Liver (tissue), 9 donors: Measurements from ENCODE around the gene KRT81. TPM values are rescaled to one million over a fixed set of nuclear protein-coding genes. Genes with fewer than 3 reads are reported as not detected.

Source experiments
- DNase-seq: peaks from one replicate; pipeline ENCODE4 v3.0.0-alpha.2; 2017; ENCODE audit warnings: low spot score
- H3K27ac ChIP-seq, 2 donors: one replicate each; pipeline ENCODE4 v1.7.0; 2013; ENCODE audit warnings: inconsistent platforms in 2 of 2, low read length in 2 of 2, control low read depth in 1 of 2, low read depth in 1 of 2, mild to moderate bottlenecking in 1 of 2
- H3K27me3 ChIP-seq, 4 donors: one replicate each; pipeline versions ENCODE4 v1.6.1 to v1.7.0; 2013; ENCODE audit warnings: low read length in 3 of 4, inconsistent platforms in 1 of 4, mild to moderate bottlenecking in 1 of 4, moderate library complexity in 1 of 4; ENCODE audit not compliant: control insufficient read depth in 4 of 4, insufficient read depth in 4 of 4
- H3K36me3 ChIP-seq, 4 donors: one replicate each; pipeline versions ENCODE4 v1.6.1 to v1.7.0; 2013; ENCODE audit warnings: low read length in 3 of 4, mild to moderate bottlenecking in 3 of 4, low read depth in 1 of 4, moderate library complexity in 1 of 4; ENCODE audit not compliant: control insufficient read depth in 4 of 4, insufficient read depth in 3 of 4
- H3K4me1 ChIP-seq, 4 donors: one replicate each; pipeline versions ENCODE4 v1.6.1 to v1.7.0; 2013; ENCODE audit warnings: low read length in 3 of 4, mild to moderate bottlenecking in 3 of 4, moderate library complexity in 1 of 4; ENCODE audit not compliant: control insufficient read depth in 4 of 4, insufficient read depth in 4 of 4
- H3K4me3 ChIP-seq, 3 donors: one replicate each; pipeline versions ENCODE4 v1.6.1 to v1.7.0; 2013; ENCODE audit warnings: low read length in 3 of 3, control low read depth in 1 of 3, low read depth in 1 of 3, mild to moderate bottlenecking in 1 of 3
- H3K9ac ChIP-seq, 2 donors: one replicate each; pipeline ENCODE4 v1.7.0; 2013; ENCODE audit warnings: low read length in 2 of 2, mild to moderate bottlenecking in 2 of 2, moderate library complexity in 2 of 2, control low read depth in 1 of 2, low read depth in 1 of 2
- H3K9me3 ChIP-seq, 4 donors: one replicate each; pipeline versions ENCODE4 v1.6.1 to v1.7.0; 2013; ENCODE audit warnings: low read length in 3 of 4; ENCODE audit not compliant: control insufficient read depth in 4 of 4
- CTCF ChIP-seq: fragments of 150-350 bp; IDR thresholded peaks from 2 replicates; pipeline ENCODE4 v1.5.1; 2017; ENCODE audit warnings: improper control_type of control experiment, low read depth, low read length; ENCODE audit not compliant: missing input control
- FOXA1 ChIP-seq: IDR thresholded peaks from 2 replicates; pipeline ENCODE4 v1.6.1; 2016; ENCODE audit warnings: antibody characterized with exemption
- FOXA2 ChIP-seq: IDR thresholded peaks from 2 replicates; pipeline ENCODE4 v1.6.1; 2016; ENCODE audit warnings: antibody characterized with exemption
- HNF4A ChIP-seq, 2 donors: conservative IDR thresholded peaks; 2 replicates each; pipeline ENCODE4 v1.6.1; 2016; ENCODE audit warnings: antibody characterized with exemption in 2 of 2, mild to moderate bottlenecking in 2 of 2
- HNF4G ChIP-seq: IDR thresholded peaks from 2 replicates; pipeline ENCODE4 v1.6.1; 2016; ENCODE audit warnings: antibody characterized with exemption
- JUND ChIP-seq, 2 donors: IDR thresholded peaks; 2 replicates each; pipeline ENCODE4 v1.6.1; 2016; ENCODE audit warnings: antibody characterized with exemption in 2 of 2
- NR2F2 ChIP-seq: IDR thresholded peaks from 2 replicates; pipeline ENCODE4 v1.6.1; 2016; ENCODE audit warnings: antibody characterized with exemption
- RAD21 ChIP-seq, 2 donors: IDR thresholded peaks; 2 replicates each; pipeline ENCODE4 v1.6.1; 2016; ENCODE audit warnings: antibody characterized with exemption in 2 of 2, mild to moderate bottlenecking in 2 of 2
- RXRA ChIP-seq, 2 donors: IDR thresholded peaks; 2 replicates each; pipeline ENCODE4 v1.6.1; 2017 to 2018; ENCODE audit warnings: antibody characterized with exemption in 2 of 2, mild to moderate bottlenecking in 1 of 2
- SP1 ChIP-seq: IDR thresholded peaks from 2 replicates; pipeline ENCODE4 v1.6.1; 2018; ENCODE audit warnings: antibody characterized with exemption, mild to moderate bottlenecking
- TAF1 ChIP-seq: conservative IDR thresholded peaks from 2 replicates; pipeline ENCODE4 v1.6.1; 2016; ENCODE audit warnings: antibody characterized with exemption, mild to moderate bottlenecking
- YY1 ChIP-seq: IDR thresholded peaks from 2 replicates; pipeline ENCODE4 v1.6.1; 2016; ENCODE audit warnings: antibody characterized with exemption, mild to moderate bottlenecking
- ZBTB33 ChIP-seq: IDR thresholded peaks from 2 replicates; pipeline ENCODE4 v1.6.1; 2016; ENCODE audit warnings: antibody characterized with exemption
- WGBS: extraction: QIAGEN DNeasy Blood & Tissue Kit; methylation state at CpG from one replicate; pipeline ENCODE4 v1.1.7; 2013; 5-methylcytosine and 5-hydroxymethylcytosine counted together
- polyA plus RNA-seq, 2 donors: library from polyadenylated mRNA; stranded (reverse) in 1 of 2; unstranded in 1 of 2; fragments of 200-250 nt in 1 of 2; fragments of >200 nt in 1 of 2; fragmentation: Nextera tagmentation in 1 of 2; extraction: Ambion mirVana in 1 of 2; gene quantifications; one replicate each; pipeline versions ENCODE4 v1.2.1 to v1.2.3, GENCODE V29; 2013 to 2015
- total RNA-seq, 2 donors: library from RNA; depleted of rRNA; stranded (reverse); fragments of >200 nt; gene quantifications; one replicate each; pipeline ENCODE4 v1.2.3, GENCODE V29; 2014
- TF ChIP-seq, protein P1 (sequence below): IDR thresholded peaks from 2 replicates; pipeline ENCODE4 v1.6.1; 2016; ENCODE audit warnings: antibody characterized with exemption
- TF ChIP-seq, protein P2 (sequence below): IDR thresholded peaks from 2 replicates; pipeline ENCODE4 v1.6.1; 2016; ENCODE audit warnings: antibody characterized with exemption, mild to moderate bottlenecking
- donor health status: healthy.
- donor health status: healthy.
- donor health status: healthy.
- donor health status: healthy.
- donor health status: healthy.

Gene KRT81
- total and polyA plus RNA-seq, 4 donors = not detected

DNA sequence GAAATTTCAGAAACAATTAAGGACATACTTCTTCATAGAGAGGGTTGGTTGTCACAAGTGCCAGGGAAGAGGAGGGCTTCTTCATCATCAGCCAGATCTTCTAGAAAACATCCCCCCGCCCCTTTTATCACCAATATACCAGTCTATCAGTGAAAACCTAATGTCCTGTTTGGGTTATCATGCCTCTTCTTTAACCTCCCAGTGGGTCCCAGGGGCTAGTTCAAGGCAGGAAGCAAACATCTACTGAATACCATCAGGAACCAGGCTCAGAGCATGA lies 30.2 kb downstream of the KRT81 start (continued):
- TF ChIP-seq, protein P1, sequence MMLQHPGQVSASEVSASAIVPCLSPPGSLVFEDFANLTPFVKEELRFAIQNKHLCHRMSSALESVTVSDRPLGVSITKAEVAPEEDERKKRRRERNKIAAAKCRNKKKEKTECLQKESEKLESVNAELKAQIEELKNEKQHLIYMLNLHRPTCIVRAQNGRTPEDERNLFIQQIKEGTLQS = no peak
- TF ChIP-seq HNF4G = no peak
- no peak for TF ChIP-seq CTCF
- no peak for TF ChIP-seq FOXA1
- no peak for TF ChIP-seq SP1
- no peak for TF ChIP-seq TAF1

DNA sequence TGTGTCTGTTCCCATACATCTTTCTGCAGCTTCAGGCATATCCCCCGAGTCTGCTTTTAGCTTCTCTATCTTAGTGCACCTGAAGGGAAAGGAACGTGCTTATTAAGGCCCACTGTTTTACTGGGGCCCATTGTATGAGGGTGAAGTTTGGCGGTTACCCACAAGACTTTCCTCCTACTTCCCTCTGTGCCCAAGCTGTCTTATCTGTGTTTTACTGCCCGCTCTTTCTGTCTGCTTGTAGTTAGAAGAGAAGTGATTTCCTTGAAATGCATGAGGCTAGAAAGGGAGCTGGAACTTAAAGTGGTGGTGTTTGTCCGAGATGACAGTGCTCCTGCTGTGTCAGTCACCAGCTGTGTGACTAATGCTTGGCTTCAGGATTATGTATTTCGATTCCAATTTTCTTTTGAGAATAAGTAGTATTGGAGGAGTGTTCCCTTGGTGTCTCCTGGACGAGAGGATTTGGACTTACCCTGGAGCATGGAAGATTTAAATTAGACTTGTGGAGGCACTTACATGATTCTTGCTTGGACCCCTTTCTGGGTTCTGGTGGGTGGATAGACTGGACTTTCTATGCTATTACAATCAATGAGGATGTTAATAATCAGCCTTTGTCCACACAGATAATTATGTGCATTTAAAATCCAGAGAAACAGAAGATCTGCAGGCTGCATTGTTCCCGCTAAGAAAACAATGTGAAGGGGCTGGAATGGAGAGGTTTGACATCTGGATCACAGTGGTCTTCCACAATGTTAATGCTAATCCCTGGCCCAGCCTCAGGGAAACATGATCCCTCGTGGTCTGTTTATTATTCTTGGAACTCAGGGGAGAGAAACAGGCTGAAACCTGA lies 30.8 kb downstream of the KRT81 start:
- 76% methylated on average over 9 of the region's 9 CpGs for WGBS
- Histone ChIP-seq H3K4me3 (no peak overlapping the region), H3K4me1 (peaks cover 0 to 5% (median 0%) of the 10 kb centered on the region in 4 donors), H3K27ac (no peak overlapping the region), H3K9ac (no peak overlapping the region), H3K27me3 (peaks cover 2 to 12% (median 7%) of the 10 kb centered on the region in 4 donors), H3K9me3 (no peaks in the 10 kb centered on the region), H3K36me3 (no peaks in the 10 kb centered on the region)
- TF ChIP-seq ZBTB33 (no peak), CTCF (no peak), YY1 (no peak), FOXA2 (no peak), FOXA1 (no peak), NR2F2 (no peak), RXRA (IDR thresholded peaks at IDR 0.05) (no peak), TAF1 (no peak), HNF4G (no peak), JUND (IDR thresholded peaks at IDR 0.05) (no peak), RAD21 (IDR thresholded peaks at IDR 0.05) (no peak), HNF4A (conservative IDR thresholded peaks at IDR 0.05) (no peak), SP1 (no peak)
- TF ChIP-seq, protein P2, sequence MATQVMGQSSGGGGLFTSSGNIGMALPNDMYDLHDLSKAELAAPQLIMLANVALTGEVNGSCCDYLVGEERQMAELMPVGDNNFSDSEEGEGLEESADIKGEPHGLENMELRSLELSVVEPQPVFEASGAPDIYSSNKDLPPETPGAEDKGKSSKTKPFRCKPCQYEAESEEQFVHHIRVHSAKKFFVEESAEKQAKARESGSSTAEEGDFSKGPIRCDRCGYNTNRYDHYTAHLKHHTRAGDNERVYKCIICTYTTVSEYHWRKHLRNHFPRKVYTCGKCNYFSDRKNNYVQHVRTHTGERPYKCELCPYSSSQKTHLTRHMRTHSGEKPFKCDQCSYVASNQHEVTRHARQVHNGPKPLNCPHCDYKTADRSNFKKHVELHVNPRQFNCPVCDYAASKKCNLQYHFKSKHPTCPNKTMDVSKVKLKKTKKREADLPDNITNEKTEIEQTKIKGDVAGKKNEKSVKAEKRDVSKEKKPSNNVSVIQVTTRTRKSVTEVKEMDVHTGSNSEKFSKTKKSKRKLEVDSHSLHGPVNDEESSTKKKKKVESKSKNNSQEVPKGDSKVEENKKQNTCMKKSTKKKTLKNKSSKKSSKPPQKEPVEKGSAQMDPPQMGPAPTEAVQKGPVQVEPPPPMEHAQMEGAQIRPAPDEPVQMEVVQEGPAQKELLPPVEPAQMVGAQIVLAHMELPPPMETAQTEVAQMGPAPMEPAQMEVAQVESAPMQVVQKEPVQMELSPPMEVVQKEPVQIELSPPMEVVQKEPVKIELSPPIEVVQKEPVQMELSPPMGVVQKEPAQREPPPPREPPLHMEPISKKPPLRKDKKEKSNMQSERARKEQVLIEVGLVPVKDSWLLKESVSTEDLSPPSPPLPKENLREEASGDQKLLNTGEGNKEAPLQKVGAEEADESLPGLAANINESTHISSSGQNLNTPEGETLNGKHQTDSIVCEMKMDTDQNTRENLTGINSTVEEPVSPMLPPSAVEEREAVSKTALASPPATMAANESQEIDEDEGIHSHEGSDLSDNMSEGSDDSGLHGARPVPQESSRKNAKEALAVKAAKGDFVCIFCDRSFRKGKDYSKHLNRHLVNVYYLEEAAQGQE = no peak
- DNase-seq = no peak
